Lung microvascular endothelial cell (primary cell): ENCODE results near the gene POLA2. TPM values are rescaled to one million over a fixed set of nuclear protein-coding genes. Genes with fewer than 3 reads are reported as not detected.

Experiments used
- DNase-seq, 2 donors: peaks; one replicate each; pipeline versions ENCODE4 v3.0.0 to v3.0.0-alpha.2; 2010; ENCODE audit warnings: low read depth in 2 of 2
- total RNA-seq: library from RNA; depleted of rRNA; stranded (reverse); fragments of >200 nt; gene quantifications from 2 replicates; pipeline ENCODE4 v1.2.1, GENCODE V29; 2014

POLA2 gene
- total RNA-seq, 1 donor from 2014 or later, result 1.8 TPM

- DNase-seq, result no peak
Measured at GRCh38 chr11:65307298-65308229, 45.8 kb downstream of the POLA2 start.

- peak; percentile 55 to 61 for DNase-seq
Measured at GRCh38 chr11:65308281-65308891, 46.6 kb downstream of the POLA2 start.

DNA sequence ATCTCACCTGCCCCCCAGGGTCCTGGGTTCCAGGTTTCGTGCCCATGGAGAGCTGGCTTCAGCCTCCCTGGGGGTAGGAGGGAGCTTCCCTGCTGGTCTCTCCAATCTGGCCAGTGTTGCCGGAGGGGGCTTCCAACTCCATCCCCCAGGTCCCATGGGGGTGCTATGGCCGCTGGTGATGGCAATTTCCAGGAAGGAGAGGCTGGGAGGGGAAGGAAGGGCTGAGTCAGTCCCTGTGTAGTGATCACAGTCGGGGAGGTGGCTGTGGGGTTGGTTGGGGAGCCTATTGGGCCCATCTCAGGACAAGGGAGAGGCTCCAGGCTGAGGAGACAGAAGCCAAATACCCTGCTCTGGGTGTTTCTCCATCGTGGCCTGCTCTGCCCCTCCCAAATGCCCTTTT, 47.2 kb downstream of the POLA2 start:
- no peak for DNase-seq

GRCh38 chr11:65310215-65310614, 48.5 kb downstream of the POLA2 start:
- no peak for DNase-seq

DNA sequence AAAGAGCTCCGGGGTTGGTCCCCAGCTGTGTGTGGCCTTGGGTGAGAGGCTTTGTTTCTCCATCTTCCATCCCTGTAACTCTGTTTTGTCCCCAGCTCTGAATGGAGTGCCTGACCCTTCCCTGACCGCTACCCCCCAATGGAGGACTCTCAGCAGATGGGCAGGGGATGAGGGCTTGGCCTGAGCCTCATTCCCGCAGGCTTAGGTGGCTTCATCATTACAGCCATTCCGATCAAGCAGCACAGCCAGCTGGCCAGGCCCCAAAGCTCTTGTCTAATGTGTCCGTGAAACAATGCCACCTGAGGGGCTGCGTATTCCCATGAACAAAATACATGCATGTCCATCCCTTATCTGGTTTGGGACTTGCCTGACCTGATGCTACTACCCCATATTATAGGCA, 49.0 kb downstream of the POLA2 start:
- peak in 1 of 2 donors; percentile 39 for DNase-seq

- no peak for DNase-seq
Measured at GRCh38 chr11:65311170-65311678, 49.5 kb downstream of the POLA2 start.

GRCh38 chr11:65314501-65315203, 52.9 kb downstream of the POLA2 start, which contains the start of gene CDC42EP2:
TSS of gene CDC42EP2 (plus strand) at chr11:65314866. CDS start at chr11:65320899, 6,033 bp downstream.
- peak; percentile 90 for DNase-seq

DNA sequence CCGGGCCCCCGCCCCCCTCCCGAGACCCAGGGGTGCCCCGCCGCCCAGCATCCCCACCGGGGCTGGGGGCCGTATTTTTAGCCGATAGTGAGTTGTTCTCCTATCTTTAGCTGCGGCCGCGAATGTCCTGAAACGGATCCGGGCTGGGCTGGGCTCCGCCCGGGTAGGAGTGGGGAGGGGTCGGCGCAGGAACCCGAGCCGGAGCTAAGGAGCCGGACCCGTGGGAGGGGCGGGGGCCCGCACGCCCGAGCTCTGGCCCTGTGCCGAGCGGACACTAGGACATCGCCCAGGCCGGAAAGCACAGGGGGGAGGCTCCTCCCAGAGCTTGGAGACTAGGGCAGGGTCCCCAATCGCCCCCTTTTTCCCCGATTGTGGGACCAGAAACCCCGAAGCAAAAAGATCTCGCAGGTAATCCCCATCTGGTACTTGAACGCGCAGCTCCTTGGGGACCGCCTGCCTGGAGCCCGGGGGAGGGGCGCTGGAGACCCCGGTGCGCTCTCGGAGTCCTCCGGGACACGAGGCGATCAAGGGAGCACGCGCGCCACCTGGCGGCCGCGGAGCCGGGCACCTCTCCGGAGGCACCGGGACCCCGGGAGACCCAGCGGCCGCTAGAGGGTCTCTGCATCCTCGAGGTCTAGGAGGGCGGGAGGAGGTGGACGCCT, 53.6 kb downstream of the POLA2 start:
- peak; percentile 78 to 79 for DNase-seq

GRCh38 chr11:65315866-65316226, 54.1 kb downstream of the POLA2 start:
- DNase-seq, result no peak

GRCh38 chr11:65316227-65317024, 54.7 kb downstream of the POLA2 start:
- peak; percentile 20 to 75 for DNase-seq

DNA sequence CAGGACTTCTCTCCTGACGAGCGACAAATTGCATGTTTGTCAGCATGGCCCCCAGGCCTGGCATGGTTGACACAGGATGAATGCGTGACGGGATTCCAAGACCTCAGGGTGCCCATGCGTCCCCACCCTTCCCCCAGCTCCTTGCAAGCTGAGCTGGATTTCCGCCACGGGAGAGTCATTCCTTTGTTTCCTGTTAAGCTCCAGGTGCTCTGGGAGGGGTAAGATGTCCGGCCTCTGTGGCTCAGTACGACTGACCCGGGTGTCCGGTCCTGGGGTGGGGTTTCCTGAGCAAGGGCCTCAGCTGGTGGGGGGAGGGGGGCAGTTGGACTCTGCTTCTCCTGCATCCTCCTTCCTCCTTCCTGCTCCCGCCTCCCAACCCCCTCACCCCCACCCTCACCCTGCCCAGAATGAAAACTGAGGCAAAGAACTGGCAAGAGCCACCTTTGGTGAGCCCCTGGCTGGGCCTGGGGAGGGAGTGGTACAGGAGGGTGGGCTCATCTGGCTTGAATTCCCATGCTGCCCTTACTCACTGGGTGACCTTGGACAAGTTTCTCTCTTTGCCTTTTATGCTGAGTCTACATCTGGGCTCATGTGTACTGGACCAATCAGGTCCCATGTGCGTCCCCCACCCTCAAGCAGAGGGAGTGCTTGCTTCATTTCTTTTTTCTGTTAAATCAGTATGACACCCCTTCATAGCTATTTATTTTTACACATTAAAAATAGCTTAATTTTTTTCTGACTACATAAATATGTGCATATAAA, 55.4 kb downstream of the POLA2 start:
- DNase-seq, result peak; percentile 49 to 96

GRCh38 chr11:65320386-65321075, 58.8 kb downstream of the POLA2 start:
- DNase-seq, result no peak

DNA sequence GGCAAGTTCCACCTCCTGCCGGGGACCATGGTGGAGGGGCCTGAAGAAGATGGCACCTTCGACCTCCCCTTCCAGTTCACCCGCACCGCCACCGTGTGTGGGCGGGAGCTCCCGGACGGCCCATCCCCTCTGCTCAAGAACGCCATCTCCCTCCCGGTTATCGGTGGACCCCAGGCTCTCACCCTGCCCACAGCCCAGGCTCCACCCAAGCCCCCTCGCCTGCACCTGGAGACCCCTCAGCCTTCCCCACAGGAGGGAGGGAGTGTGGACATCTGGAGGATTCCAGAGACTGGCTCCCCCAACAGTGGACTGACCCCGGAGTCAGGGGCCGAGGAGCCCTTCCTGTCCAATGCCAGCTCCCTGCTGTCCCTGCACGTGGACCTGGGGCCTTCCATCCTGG, 59.3 kb downstream of the POLA2 start:
- DNase-seq, result no peak

- DNase-seq, result peak in 1 of 2 donors; percentile 82
Measured at GRCh38 chr11:65321828-65322485, 60.2 kb downstream of the POLA2 start.

GRCh38 chr11:65323813-65324212, 62.1 kb downstream of the POLA2 start:
- no peak for DNase-seq

GRCh38 chr11:65325435-65325834, 63.7 kb downstream of the POLA2 start:
- no peak for DNase-seq

DNA sequence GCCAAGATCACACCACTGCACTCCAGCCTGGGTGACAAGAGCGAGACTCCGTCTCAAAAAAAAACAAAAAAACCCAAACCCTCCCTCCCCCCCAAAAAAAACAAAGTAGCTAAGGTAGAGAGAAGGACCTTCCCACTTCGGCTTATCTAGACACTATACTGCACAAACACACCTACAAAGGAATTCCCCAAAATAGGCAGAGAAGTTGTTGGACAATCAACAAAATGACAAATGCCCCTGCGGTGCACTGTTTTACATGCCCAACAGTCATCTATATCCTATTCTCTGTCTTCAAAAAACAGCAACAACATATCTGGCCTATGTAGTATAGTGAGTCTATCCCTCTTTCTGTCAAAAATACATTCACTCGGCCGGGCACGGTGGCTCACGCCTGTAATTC, 65.3 kb downstream of the POLA2 start:
- DNase-seq, result no peak

GRCh38 chr11:65329478-65329877, 67.7 kb downstream of the POLA2 start:
- no peak for DNase-seq
